Measurements from ENCODE around the gene EEF2KMT. TPM values are rescaled to one million over a fixed set of nuclear protein-coding genes. Genes with fewer than 3 reads are reported as not detected.
"Not testable (repeated sequence)": the region's sequence is repeated elsewhere in the genome, so short reads cannot be mapped to it uniquely, and the experiment has no call there.

Gene EEF2KMT
- total RNA-seq, 1 donor from 2014 or later: 2.8 TPM

DNA sequence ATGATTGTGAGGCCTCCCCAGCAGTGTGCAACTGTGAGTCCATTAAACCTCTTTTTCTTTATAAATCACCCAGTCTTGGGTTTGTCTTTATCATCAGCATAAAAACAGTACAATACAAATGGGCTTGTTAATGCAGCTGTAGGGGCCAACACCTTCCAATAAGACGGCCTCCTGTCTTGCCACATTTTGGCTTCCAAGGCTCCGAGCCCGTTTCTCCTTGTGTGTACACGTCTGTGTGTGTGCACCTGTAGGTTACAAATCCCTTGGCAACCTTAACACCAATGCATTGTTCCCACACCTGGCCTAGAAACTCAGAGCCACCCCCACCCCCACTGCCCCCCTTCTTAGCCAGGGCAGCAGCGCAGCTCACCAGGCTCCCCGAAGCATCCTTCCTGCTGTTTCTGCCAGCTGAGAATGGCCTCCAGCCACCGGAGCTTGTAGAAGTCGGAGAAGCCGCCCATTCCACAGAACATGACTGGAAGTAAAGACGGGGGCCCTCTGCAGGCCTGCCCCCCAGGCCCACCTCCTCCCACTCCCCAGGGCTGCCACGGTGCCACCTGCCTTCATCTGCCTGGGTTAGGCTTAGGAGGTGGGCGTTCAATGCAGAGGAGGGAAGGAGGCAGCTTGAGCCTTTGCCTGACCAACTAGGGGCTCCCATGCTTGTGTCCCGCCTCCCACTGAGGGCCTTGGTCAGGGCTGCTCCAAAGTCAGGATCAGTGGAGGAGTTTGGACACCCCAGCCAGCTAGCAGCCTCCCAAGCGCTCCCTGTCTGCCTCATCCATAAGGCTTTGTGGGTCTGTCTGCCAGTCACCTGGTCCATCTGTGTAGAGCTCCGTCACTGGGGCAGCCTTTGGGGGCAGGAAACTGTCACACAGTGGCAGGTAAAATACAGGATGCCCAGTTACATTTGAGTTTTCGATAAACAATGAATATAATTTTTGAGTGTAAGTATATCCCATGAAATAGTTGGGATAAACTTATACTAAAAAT is 42.4 kb downstream of the EEF2KMT start:
- intact Hi-C loops (cut with DNase I): no loop called here
- Histone ChIP-seq H3K36me3 (no peaks in the 10 kb centered on the region), H3K27ac (no peak overlapping the region), H3K4me3 (no peak overlapping the region), H3K9me3 (no peaks in the 10 kb centered on the region), H3K27me3 (no peaks in the 10 kb centered on the region), H3K4me1 (no peaks in the 10 kb centered on the region)
- TF ChIP-seq, protein P1, sequence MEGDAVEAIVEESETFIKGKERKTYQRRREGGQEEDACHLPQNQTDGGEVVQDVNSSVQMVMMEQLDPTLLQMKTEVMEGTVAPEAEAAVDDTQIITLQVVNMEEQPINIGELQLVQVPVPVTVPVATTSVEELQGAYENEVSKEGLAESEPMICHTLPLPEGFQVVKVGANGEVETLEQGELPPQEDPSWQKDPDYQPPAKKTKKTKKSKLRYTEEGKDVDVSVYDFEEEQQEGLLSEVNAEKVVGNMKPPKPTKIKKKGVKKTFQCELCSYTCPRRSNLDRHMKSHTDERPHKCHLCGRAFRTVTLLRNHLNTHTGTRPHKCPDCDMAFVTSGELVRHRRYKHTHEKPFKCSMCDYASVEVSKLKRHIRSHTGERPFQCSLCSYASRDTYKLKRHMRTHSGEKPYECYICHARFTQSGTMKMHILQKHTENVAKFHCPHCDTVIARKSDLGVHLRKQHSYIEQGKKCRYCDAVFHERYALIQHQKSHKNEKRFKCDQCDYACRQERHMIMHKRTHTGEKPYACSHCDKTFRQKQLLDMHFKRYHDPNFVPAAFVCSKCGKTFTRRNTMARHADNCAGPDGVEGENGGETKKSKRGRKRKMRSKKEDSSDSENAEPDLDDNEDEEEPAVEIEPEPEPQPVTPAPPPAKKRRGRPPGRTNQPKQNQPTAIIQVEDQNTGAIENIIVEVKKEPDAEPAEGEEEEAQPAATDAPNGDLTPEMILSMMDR (IDR thresholded peaks at IDR 0.05): no peak
- DNase-seq (ENCODE audit: low spot score in 2 of 2): no peak

DNA sequence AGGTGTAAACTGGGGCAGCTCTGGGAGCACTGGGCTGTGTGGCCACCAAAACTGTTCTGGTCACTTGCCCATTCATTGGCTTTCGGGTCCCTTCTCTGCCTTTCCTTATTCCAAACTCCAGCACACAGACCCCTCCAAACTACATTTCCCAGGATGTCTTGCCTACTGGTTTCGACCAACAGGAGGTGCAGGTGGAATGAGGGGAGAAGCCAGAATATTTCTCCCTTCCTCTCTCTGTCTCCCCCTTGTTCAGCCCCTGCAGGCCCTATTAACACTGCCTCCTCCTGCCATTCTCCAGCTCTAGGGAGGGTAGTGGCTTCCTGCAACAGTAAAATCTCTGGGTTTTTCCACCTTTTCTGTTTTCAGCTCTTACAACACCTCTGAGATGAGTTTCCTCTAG is 50.7 kb downstream of the EEF2KMT start:
- Histone ChIP-seq H3K36me3 (no peaks in the 10 kb centered on the region), H3K4me1 (no peaks in the 10 kb centered on the region), H3K27ac (no peak overlapping the region), H3K4me3 (no peak overlapping the region), H3K27me3 (no peaks in the 10 kb centered on the region), H3K9me3 (no peaks in the 10 kb centered on the region)
- TF ChIP-seq, protein P1 (IDR thresholded peaks at IDR 0.05): no peak
- DNase-seq (ENCODE audit: low spot score in 2 of 2): no peak
- intact Hi-C loops (cut with DNase I): no loop called here

DNA sequence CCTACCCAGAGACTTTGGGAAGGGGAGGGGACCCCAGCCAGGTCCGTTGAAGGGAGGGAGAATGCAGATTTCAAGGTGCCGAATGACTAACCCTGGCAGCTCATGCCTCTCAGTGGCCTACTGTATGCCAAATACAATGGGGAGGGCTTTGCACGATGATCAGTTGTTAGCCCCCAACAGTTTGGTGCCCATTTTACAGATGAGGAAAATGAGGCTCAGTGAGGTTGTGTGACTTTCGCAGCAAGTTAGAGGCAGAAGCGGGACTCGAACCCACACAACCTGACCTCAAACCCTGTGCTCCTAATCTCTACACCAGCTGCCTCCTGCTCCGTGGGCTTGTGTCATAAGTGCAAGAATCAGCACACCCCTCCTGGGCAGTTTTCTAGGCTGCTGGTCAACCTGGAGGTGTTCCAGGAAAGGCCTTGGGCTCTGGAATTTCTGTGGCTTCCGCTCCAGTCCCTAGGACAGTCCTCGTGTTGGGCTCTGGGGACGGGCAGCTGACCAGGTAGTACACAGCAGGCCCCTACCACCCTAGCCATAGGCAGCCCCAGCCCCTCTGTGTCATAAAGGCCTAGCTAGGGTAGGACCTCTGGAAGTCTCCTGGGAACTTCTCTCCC is 52.0 kb downstream of the EEF2KMT start:
- no peak overlapping the region for H3K4me3 ChIP-seq
- no peak overlapping the region for H3K27ac ChIP-seq
- TF ChIP-seq, protein P1 (IDR thresholded peaks at IDR 0.05): no peak
- DNase-seq (ENCODE audit: low spot score in 2 of 2): no peak
- no peaks in the 10 kb centered on the region for H3K27me3 ChIP-seq
- no peaks in the 10 kb centered on the region for H3K36me3 ChIP-seq
- intact Hi-C loops (cut with DNase I): no loop called here
- no peaks in the 10 kb centered on the region for H3K9me3 ChIP-seq
- H3K4me1 ChIP-seq: no peaks in the 10 kb centered on the region

DNA sequence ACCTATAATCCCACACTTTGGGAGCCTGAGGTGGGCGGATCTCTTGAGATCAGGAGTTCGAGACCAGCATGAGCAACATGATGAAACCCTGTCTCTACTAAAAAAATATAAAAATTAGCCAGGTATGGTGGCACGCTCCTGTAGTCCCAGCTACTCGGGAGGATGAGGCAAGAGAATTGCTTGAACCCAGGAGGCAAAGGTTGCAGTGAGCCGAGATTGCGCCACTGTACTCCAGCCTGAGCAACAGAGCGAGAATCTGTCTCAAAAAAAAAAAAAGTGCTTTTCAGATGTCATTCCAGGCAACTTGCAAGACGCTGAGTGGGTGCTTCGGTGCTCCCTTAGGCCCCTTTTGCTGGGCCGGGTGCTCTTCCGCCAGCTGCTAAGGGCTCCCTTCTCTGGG is 53.0 kb downstream of the EEF2KMT start:
- H3K4me3 ChIP-seq; intact Hi-C loops (cut with DNase I); H3K36me3 ChIP-seq; H3K9me3 ChIP-seq; H3K27ac ChIP-seq; H3K27me3 ChIP-seq; DNase-seq (ENCODE audit: low spot score in 2 of 2); H3K4me1 ChIP-seq: not testable (repeated sequence)

DNA sequence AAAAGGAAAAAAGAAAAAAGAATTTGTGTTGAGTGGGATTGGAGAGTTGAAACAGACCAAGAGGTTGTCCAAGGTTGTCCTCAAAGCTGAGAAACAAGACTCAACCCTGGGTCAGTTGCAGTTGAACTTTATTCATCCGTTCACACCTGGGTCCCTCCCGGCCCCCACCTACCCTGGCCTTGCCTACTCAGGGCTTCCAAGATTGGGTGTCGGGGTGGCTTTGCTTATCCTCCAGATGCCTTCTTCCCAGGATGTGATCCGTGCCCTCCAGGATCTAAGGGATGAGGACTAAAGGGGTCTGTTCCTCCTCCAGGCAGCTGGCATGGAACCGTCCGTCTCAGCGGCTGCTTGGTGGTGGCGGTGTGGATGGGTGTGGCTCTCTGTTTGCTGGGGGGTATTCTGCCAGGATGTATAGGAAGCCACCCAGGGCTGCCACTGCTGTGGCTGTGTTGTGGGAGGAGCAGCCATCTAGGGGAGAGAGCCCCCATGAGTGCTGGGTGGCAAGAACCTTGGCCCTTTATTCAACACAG is 53.5 kb downstream of the EEF2KMT start:
- H3K27me3 ChIP-seq: no peaks in the 10 kb centered on the region
- no peaks in the 10 kb centered on the region for H3K9me3 ChIP-seq
- no peaks in the 10 kb centered on the region for H3K4me1 ChIP-seq
- intact Hi-C loops (cut with DNase I): no loop called here
- H3K4me3 ChIP-seq: no peak overlapping the region
- TF ChIP-seq, protein P1 (IDR thresholded peaks at IDR 0.05): no peak
- H3K36me3 ChIP-seq: no peaks in the 10 kb centered on the region
- H3K27ac ChIP-seq: no peak overlapping the region
- DNase-seq (ENCODE audit: low spot score in 2 of 2): no peak
